Kasumi-1 (cell line): ENCODE results near the gene SLC9C1.

Experiments
- DNase-seq, 2 experiments: peaks; one replicate each; lab custom pipeline; 2025; lab: John Stamatoyannopoulos, UW

SLC9C1 gene

DNA sequence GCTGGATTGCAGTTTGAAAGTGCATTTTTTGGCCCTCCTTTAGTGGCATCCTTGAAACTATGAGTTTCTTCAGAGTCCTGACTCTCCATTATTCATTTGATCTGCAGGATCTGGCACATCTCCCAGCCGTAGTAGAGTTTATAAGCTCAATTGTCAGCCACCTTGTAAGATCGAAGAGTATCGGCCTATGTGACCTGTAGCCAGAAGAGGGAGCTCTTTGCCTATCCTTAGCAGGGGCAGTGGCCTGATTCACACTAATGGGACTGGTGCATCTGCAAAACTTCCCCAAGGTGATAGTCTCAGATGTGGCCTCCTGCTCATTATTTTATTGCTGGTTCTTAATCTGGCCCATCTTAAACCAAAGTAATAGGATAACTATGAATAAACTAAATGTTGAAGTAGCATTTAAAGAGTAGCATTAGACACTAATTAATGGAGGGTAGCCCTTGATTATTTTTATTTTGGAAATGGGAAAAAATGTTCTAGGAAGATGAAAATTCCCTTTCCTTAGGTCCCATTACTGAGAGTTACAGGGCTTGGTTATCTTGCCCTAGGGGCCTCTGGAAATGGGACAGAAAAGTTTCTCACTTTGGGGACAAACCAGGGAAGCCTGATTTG is 182.1 kb downstream of the SLC9C1 start:
- peak; percentile 86 to 90 for DNase-seq

DNA sequence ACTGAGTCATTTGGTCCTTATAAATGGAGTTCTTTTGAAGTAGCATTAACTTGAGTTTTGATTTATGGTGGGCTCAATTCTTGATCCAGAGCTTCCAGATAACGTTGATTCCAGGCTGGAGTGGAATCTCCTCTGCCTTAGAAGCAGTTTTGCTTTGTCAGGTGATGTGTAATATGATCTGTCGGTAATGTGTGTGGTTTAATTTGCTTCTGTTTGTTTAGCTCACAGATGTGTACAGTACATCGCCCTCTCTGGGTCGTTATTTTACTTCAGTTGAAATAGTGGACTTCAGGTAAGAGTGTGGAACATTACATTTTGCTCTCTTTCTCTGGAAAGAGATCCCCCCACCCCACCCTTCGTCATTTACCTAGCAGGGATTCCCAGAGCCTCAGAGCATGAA is 184.7 kb downstream of the SLC9C1 start:
- DNase-seq = no peak

DNA sequence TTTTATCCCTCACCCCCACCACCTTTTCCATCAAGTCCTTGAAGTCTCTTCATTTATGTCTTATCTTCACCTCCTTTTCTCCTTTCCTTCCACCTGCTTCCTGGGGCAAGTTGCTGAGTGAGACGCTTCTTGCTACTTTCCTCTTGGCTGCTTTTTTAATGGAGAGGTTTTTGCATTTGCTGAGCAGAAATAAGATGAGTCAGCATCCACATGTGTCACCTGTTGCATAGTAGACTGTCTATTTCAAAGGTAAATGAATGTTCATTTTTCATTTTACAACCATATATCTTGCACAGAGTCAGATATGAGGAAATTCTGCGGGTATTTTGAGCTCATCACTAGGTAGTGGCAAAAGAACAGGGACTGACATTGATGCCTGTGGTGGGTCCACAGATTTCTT is 189.2 kb downstream of the SLC9C1 start:
- DNase-seq = no peak

DNA sequence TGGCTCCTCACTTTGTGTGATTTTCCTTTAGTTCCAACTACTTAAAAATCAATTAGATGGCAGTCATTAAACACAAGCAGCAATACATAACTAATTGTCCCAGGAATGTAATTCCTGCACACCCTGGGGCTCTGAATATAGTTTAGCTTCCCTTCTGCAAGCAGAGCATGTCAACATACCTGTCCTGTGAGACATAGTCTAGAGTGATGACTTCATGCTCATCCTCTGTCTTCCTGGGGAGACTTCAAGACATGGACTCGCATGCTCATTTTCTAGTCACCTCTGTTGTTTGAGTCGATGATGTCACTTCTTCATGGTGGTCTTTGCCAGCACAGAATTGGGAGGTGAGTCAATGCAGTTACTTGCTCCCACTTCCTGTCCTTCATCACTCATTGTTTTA is 192.1 kb downstream of the SLC9C1 start:
- no peak for DNase-seq

DNA sequence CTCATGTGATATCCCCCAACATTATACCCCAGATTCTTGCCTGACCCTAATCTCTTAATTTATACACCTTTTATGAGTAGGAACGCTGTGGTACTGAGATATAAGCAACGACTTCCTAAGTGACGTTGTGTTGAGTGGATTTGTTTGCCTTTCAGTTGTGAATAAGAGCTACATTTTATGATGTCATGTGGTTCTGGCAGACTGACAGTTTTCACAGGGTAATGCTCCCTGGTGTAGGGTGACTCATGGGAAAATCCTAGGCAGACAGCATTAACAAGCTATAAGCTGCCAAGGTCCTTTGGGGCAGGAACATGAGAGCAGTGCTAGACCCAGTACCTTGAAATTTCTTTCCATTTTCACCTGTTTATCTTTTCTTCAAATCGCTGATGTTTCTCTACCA is 196.6 kb downstream of the SLC9C1 start:
- DNase-seq = no peak

DNA sequence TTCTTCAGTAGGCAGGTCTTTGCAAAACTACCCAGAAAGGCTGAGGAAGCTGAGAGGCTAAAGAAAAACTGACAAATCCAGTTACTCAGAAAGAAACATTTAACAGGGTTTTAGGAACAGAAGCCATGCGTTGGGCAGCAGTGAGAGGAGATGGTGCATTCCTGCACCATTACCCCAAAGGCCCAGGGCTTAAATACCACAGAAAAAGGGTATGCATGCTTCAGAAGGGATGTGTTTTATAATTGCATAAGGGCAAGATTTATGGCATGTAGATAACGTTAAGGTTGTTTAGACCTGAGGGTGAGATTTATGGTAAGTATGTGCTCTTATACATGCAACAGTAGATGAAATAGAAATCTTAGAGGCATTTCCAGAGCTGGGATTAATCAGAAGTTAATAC is 197.8 kb downstream of the SLC9C1 start:
- DNase-seq = no peak

DNA sequence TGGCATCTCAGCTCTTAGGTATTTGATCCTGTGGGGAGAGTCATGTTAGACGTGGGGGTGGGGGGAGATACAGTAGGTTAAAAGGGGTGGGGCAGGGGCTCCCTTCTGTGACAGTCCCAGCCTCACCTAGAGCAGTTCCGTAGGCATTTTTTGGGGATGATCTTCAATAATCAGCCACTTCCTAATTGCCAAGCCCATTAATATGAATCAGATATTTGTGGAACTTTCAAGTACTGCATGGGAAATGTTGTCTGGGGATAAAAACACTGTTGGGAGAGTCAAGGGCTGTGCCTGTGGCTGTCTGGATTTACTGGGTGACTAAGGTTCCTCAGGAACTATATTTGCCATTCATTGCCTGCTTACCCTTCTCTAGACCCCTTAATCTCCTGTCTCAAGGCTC is 198.3 kb downstream of the SLC9C1 start:
- no peak for DNase-seq

DNA sequence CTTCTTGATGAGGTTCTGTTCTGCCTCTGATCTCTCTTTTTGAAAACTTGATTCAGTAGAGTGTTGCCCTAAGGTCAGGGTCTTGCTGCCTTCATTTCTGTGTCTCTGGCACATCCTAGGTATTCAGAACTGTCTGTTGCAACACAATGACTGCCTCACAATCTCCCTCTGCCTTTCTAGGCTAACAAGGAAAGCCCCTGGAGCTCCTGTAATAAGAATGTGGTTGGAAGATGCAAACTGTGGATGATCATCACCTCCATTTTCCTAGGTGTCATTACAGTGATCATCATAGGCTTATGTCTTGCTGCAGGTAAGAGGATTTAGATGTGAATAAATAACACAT is 200.9 kb downstream of the SLC9C1 start:
- no peak for DNase-seq

DNA sequence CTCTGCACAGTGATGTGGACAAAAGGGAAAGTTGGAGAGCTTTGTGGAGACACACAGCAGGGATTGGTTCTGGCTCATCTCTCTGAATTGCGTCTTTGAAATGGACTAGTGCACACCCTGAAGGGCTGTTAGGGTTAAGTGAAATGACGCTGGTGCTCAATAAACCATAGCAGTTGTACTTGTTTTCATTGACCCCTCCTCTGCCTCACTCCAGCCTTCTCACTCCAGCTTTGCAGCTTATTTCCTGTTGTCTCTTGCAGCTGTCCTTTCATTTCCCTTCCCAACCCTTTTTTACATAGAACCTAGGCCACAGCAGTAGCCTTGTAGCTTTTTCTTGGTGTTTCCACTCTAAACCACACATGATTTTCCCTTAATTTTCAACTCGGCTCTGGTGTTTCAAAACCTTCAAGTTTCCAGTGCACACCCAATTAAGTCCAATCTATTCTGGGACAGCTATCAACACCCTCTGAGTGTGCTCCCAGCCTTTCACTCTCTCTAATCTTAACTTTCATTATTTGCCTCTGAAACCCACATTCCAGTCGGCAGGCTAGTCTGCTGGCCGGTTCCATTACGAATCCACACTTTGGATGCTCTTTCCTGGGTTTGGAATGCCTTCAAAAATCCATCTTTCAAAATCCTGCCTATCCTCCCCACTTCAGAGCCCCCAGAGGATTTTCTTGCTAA is 201.4 kb downstream of the SLC9C1 start:
- DNase-seq = peak; percentile 48 to 51

DNA sequence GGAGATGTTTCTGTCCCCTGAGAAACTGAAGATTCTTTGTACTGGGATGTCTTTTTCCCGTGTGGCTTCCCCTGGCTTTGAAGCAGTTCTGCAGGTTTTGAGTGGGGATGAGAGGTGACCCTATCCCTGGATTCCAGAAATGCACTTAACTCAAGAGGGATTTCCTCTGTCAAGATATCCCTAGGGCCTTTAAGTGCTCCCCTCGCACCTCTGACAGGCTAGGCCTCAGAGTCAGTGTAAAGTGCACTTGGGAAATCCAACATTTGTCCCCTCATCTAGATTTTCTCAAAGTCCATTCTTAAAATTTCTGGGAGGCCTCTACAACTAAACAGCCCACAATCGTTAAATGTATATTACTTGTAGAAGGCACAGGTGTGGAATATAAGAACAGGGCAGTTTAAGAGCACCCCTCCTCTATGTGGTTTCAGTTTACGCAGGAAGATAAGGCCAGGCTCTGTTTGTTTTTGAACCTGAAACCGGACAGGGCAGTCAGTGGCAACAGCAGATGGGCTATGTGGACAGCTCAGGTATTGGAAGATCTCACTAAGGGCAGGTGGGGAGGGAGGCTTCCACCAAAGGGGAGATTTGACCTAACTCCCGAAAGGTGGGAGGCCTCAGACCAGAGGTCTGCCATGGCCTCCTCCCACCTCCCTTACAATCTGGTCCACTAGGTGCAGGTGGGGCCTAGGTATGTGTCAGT is 203.0 kb downstream of the SLC9C1 start:
- no peak for DNase-seq
